SK-N-SH treated with all-trans-retinoic acid at 6 μM for 48 hours (cell line): ENCODE data around the gene CTRB2.
"Not testable (repeated sequence)": the region's sequence is repeated elsewhere in the genome, so short reads cannot be mapped to it uniquely, and the experiment has no call there.

Source experiments
- ATAC-seq: fragments of 200-7000 bp; cut with Tn5 transposase; 3 replicates; pipeline ENCODE4 v1.9.1; 2020; ENCODE audit warnings: mild to moderate bottlenecking, moderate library complexity
- BACH2 ChIP-seq: fragments of 250-450 bp; sonication (Bioruptor Pico); IDR thresholded peaks from 2 replicates; pipeline ENCODE4 v1.9.0; 2021; ENCODE audit warnings: mild to moderate bottlenecking, borderline replicate concordance
- CSDC2 ChIP-seq: fragments of 250-450 bp; sonication (Bioruptor Pico); IDR thresholded peaks from 2 replicates; pipeline ENCODE4 v1.5.0; 2020; ENCODE audit warnings: mild to moderate bottlenecking, moderate library complexity
- ESRRG ChIP-seq: fragments of 250-450 bp; sonication (Bioruptor Pico); IDR thresholded peaks from 2 replicates; pipeline ENCODE4 v1.6.1; 2021; ENCODE audit warnings: mild to moderate bottlenecking
- GLIS3 ChIP-seq: fragments of 250-450 bp; sonication (Bioruptor Pico); IDR thresholded peaks from 2 replicates; pipeline ENCODE4 v1.5.0; 2020; ENCODE audit warnings: mild to moderate bottlenecking, moderate library complexity
- ISL1 ChIP-seq: fragments of 250-450 bp; sonication (Bioruptor Pico); IDR thresholded peaks from 2 replicates; pipeline ENCODE4 v2.1.2; 2022; ENCODE audit warnings: mild to moderate bottlenecking, moderate library complexity
- PPARA ChIP-seq: fragments of 250-450 bp; sonication (Bioruptor Pico); IDR thresholded peaks from 2 replicates; pipeline ENCODE4 v1.5.0; 2020; ENCODE audit warnings: mild to moderate bottlenecking, borderline replicate concordance
- RARB ChIP-seq: fragments of 250-450 bp; sonication (Bioruptor Pico); IDR thresholded peaks from 2 replicates; pipeline ENCODE4 v1.8.0; 2021; ENCODE audit warnings: mild to moderate bottlenecking, moderate library complexity
- TCF4 ChIP-seq: fragments of 250-450 bp; sonication (Bioruptor Pico); IDR thresholded peaks from 2 replicates; pipeline ENCODE4 v1.8.0; 2021; ENCODE audit warnings: mild to moderate bottlenecking, moderate library complexity, borderline replicate concordance
- ZC3H10 ChIP-seq: fragments of 250-450 bp; sonication (Bioruptor Pico); IDR thresholded peaks from 2 replicates; pipeline ENCODE4 v1.5.1; 2021; ENCODE audit warnings: mild to moderate bottlenecking, moderate library complexity
- ZFP3 ChIP-seq: fragments of 250-450 bp; sonication (Bioruptor Pico); IDR thresholded peaks from 2 replicates; pipeline ENCODE4 v1.5.0; 2020; ENCODE audit warnings: mild to moderate bottlenecking, moderate library complexity
- ZNF565 ChIP-seq: fragments of 450-650 bp; formaldehyde crosslinking; conservative IDR thresholded peaks from 2 replicates; pipeline ENCODE4 v1.5.0; 2020; ENCODE audit warnings: low read depth, mild to moderate bottlenecking, moderate library complexity
- ZNF8 ChIP-seq: fragments of 450-650 bp; formaldehyde crosslinking; IDR thresholded peaks from 2 replicates; pipeline ENCODE4 v1.5.0; 2020; ENCODE audit warnings: mild to moderate bottlenecking, moderate library complexity
- TF ChIP-seq, protein P1 (sequence below): fragments of 250-450 bp; sonication (Bioruptor Pico); IDR thresholded peaks from 2 replicates; pipeline ENCODE4 v1.5.0; 2020; ENCODE audit warnings: mild to moderate bottlenecking, moderate library complexity
- TF ChIP-seq, protein P2 (sequence below): fragments of 250-450 bp; sonication (Bioruptor Pico); IDR thresholded peaks from 2 replicates; pipeline ENCODE4 v1.5.1; 2021; ENCODE audit warnings: mild to moderate bottlenecking, moderate library complexity
- TF ChIP-seq, protein P3 (sequence below): fragments of 250-450 bp; sonication (Bioruptor Pico); IDR thresholded peaks from 2 replicates; pipeline ENCODE4 v1.8.0; 2021; ENCODE audit warnings: low read depth, mild to moderate bottlenecking, moderate library complexity, borderline replicate concordance
- TF ChIP-seq, protein P4 (sequence below): fragments of 250-450 bp; sonication (Bioruptor Pico); IDR thresholded peaks from 2 replicates; pipeline ENCODE4 v1.5.1; 2020; ENCODE audit warnings: low read depth, mild to moderate bottlenecking, moderate library complexity

CTRB2 gene

DNA sequence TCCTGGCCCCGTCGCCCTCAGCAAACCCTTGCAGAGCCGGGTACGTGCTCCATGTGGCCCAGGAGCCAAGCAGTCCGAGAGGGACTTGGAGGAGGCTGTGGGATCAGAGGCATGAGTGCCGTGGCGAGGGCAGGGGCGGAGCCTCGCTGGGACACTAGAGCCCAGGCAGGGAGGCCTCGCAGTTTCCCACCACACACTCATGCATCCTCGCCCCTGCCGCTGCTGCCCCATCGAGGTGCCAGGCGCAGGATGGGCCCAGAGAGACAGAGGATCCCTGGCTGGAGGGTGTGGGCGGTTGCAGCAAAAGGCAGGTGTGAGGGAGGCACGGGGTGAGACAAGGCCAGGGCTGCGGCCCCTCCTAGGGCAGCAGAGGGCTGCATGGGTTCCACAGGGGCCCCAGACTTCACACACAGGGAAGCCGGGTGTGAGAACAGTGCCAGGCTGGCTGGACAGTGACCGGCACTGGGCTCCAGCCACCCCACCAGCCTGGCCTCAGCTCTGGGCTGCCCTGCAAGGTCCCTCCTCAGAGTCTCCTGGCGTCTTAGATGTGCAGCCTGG lies 36.8 kb upstream of the CTRB2 start (continued):
- TF ChIP-seq, protein P1, sequence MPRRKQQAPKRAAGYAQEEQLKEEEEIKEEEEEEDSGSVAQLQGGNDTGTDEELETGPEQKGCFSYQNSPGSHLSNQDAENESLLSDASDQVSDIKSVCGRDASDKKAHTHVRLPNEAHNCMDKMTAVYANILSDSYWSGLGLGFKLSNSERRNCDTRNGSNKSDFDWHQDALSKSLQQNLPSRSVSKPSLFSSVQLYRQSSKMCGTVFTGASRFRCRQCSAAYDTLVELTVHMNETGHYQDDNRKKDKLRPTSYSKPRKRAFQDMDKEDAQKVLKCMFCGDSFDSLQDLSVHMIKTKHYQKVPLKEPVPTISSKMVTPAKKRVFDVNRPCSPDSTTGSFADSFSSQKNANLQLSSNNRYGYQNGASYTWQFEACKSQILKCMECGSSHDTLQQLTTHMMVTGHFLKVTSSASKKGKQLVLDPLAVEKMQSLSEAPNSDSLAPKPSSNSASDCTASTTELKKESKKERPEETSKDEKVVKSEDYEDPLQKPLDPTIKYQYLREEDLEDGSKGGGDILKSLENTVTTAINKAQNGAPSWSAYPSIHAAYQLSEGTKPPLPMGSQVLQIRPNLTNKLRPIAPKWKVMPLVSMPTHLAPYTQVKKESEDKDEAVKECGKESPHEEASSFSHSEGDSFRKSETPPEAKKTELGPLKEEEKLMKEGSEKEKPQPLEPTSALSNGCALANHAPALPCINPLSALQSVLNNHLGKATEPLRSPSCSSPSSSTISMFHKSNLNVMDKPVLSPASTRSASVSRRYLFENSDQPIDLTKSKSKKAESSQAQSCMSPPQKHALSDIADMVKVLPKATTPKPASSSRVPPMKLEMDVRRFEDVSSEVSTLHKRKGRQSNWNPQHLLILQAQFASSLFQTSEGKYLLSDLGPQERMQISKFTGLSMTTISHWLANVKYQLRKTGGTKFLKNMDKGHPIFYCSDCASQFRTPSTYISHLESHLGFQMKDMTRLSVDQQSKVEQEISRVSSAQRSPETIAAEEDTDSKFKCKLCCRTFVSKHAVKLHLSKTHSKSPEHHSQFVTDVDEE (CRISPR knock-in tag) = no peak

DNA sequence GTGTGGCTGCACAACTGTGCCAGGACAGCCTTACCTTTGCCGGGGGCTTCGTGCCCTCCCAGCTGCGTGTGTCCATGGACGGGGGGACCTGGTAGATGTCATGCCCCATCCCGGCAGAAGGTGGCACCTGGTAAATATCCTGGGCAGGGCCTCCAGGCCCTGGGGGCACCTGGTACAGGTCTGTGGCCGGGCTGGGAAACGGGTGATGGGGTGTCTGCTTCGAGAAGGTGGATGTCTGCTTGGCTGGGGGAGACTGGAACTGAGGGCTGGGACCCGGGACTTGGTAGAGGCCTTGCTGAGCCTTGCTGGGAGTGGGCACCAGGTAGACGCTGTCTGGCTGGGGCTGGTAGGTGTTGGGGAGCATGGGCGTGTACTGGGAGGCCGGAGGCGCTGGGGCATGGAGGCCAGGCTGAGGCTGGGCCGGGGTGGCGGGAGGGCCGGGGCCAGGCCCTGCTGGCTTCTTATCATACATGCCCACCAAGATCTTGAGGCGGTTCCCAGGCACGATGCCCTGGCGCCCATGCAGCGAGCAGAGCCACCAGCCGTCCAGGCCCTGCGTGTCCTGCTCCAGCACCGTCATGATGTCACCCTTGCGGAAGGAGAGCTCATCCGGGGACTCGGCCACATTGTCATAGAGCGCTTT lies 35.6 kb upstream of the CTRB2 start:
- ATAC-seq = not testable (repeated sequence)

DNA sequence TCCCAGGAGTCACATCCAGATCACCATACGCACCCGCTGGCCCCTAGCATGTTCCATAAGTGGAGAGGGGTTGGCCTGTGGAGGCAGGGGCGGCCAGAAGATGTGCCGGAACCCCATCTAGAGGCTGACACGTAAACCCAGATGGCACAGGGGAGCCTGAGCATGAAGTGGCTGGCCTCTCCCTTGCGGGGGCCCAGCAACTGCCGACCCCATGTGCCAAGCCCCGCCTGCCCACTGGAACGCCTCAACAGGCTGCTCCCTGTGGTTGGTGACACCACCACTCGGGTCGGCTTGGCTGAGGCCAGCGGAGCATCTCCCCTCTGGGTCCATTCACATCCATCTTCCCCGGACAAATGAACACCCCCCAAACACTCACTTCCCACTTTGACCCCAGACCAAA lies 35.0 kb upstream of the CTRB2 start:
- ATAC-seq = no peak
- no peak for TF ChIP-seq TCF4 (CRISPR knock-in tag)
- TF ChIP-seq RARB (CRISPR knock-in tag) = no peak
- TF ChIP-seq ZNF8 (CRISPR knock-in tag) = no peak
- TF ChIP-seq, protein P2, sequence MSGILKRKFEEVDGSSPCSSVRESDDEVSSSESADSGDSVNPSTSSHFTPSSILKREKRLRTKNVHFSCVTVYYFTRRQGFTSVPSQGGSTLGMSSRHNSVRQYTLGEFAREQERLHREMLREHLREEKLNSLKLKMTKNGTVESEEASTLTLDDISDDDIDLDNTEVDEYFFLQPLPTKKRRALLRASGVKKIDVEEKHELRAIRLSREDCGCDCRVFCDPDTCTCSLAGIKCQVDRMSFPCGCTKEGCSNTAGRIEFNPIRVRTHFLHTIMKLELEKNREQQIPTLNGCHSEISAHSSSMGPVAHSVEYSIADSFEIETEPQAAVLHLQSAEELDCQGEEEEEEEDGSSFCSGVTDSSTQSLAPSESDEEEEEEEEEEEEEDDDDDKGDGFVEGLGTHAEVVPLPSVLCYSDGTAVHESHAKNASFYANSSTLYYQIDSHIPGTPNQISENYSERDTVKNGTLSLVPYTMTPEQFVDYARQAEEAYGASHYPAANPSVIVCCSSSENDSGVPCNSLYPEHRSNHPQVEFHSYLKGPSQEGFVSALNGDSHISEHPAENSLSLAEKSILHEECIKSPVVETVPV (CRISPR knock-in tag) = no peak
- no peak for TF ChIP-seq PPARA (CRISPR knock-in tag)
- TF ChIP-seq, protein P3, sequence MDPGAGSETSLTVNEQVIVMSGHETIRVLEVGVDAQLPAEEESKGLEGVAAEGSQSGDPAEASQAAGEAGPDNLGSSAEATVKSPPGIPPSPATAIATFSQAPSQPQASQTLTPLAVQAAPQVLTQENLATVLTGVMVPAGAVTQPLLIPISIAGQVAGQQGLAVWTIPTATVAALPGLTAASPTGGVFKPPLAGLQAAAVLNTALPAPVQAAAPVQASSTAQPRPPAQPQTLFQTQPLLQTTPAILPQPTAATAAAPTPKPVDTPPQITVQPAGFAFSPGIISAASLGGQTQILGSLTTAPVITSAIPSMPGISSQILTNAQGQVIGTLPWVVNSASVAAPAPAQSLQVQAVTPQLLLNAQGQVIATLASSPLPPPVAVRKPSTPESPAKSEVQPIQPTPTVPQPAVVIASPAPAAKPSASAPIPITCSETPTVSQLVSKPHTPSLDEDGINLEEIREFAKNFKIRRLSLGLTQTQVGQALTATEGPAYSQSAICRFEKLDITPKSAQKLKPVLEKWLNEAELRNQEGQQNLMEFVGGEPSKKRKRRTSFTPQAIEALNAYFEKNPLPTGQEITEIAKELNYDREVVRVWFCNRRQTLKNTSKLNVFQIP (CRISPR knock-in tag) = no peak
- no peak for TF ChIP-seq ZC3H10 (CRISPR knock-in tag)
- no peak for TF ChIP-seq GLIS3 (CRISPR knock-in tag)
- TF ChIP-seq, protein P4, sequence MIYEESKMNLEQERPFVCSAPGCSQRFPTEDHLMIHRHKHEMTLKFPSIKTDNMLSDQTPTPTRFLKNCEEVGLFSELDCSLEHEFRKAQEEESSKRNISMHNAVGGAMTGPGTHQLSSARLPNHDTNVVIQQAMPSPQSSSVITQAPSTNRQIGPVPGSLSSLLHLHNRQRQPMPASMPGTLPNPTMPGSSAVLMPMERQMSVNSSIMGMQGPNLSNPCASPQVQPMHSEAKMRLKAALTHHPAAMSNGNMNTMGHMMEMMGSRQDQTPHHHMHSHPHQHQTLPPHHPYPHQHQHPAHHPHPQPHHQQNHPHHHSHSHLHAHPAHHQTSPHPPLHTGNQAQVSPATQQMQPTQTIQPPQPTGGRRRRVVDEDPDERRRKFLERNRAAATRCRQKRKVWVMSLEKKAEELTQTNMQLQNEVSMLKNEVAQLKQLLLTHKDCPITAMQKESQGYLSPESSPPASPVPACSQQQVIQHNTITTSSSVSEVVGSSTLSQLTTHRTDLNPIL = no peak
- no peak for TF ChIP-seq ISL1

DNA sequence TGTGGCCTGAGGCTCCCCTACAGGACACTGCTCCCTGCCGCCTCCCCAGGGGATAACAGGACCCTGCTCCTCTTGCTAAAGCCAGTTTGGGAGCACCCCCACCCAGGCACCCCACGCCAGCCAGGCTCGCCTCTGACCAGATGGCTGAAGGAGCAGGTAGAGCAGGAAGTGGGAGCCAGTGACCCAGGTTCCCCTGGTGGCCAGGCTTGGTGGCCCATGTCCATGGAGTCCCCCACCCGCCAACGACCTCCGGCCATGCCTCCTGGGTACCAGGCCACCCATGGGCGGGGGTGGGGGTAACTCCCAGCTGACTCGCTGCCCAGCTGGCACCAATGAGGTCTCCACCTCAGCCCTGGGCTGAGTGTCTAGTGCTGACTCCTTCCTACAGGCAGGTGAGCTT lies 34.5 kb upstream of the CTRB2 start:
- TF ChIP-seq CSDC2 (CRISPR knock-in tag) (no peak), PPARA (CRISPR knock-in tag) (no peak)
- ATAC-seq = no peak

DNA sequence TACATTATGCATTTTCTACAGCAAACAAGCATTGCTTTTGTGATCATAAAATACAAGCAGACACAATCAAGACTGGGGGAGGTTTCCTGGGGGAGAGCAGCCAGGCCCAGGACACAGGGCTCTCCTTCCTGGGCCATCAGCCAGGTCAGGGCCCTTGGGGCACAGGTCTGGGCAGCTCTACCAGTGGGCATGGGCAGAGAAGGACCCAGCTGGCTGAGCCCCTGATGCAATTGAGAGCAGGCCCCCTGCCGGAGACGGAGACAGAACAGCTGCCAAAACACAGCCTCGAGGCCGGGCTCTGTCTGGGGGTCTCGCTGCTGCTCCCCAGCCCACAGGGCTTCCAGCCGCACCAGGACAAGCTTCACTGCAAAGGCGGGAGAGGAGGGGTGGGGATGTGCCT lies 33.7 kb upstream of the CTRB2 start:
- not testable (repeated sequence) for ATAC-seq

DNA sequence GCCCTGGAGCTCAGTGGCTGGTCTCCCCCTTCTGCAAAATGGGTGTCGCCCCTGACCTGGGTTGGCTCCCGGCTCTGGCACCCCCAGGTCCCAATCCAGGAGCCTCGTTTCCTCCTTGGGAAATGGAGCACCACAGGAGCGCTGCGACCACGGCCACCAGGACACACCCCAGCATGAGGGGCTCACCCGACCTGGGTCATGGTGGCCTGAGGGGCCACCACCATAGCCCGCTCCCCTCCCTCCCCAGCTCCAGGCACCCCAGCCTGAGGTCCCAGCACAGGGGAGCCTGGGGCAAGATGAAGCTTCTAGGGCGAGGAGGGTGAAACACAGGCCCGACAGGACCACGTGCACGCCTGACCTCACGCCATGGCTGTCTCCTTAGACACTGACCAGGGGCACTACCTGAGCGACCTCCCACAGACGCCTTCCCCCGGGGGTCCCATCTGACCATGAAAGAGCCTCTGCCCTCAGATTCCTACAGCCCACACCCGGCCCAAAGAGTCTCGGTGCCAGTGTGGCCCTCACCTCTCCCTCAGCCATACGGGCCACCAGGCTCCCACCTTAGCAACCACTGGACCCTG lies 32.7 kb upstream of the CTRB2 start:
- ATAC-seq = no peak
- TF ChIP-seq, protein P3 (CRISPR knock-in tag) = no peak
- TF ChIP-seq, protein P1 (CRISPR knock-in tag) = no peak
- TF ChIP-seq, protein P2 (CRISPR knock-in tag) = no peak
- TF ChIP-seq ESRRG = no peak
- no peak for TF ChIP-seq ZNF565
- no peak for TF ChIP-seq ZFP3
- no peak for TF ChIP-seq CSDC2 (CRISPR knock-in tag)
- TF ChIP-seq ZNF8 (CRISPR knock-in tag) = no peak
- TF ChIP-seq BACH2 = no peak
